Effector memory CD8-positive, alpha-beta T cell (primary cell): ENCODE measurements around the gene TCP1.
A peak's percentile ranks its signal among the peaks of the same experiment; 100 is the strongest.
"Not testable (repeated sequence)": the region's sequence is repeated elsewhere in the genome, so short reads cannot be mapped to it uniquely, and the experiment has no call there.

ENCODE experiments used
- ATAC-seq: fragments of 150-1000 bp; cut with Tn5 transposase; replicated peaks from 2 replicates; pipeline ENCODE4 v1.10.0; 2021; ENCODE audit warnings: mild to moderate bottlenecking, moderate library complexity
- DNase-seq, 3 experiments: peaks; one replicate each; pipeline ENCODE4 v3.0.0; 2021
- H3K27ac Mint-ChIP-seq, 2 donors: one replicate each; pipeline ENCODE4 v1.8.0; 2022; ENCODE audit warnings: mild to moderate bottlenecking in 2 of 2, mixed read lengths in 2 of 2, moderate library complexity in 2 of 2
- H3K27me3 Mint-ChIP-seq, 2 donors: one replicate each; pipeline ENCODE4 v1.8.0; 2022; ENCODE audit warnings: mixed read lengths in 2 of 2
- H3K36me3 Mint-ChIP-seq: one replicate; pipeline ENCODE4 v1.8.0; 2022; ENCODE audit warnings: mild to moderate bottlenecking, moderate library complexity, mixed read lengths; ENCODE audit not compliant: insufficient read depth
- H3K4me1 Mint-ChIP-seq, 2 donors: one replicate each; pipeline ENCODE4 v1.8.0; 2022; ENCODE audit warnings: low read depth in 2 of 2, mixed read lengths in 2 of 2
- H3K4me3 Mint-ChIP-seq, 2 donors: one replicate each; pipeline ENCODE4 v1.8.0; 2022; ENCODE audit warnings: mild to moderate bottlenecking in 2 of 2, mixed read lengths in 2 of 2, moderate library complexity in 2 of 2
- H3K9me3 Mint-ChIP-seq, 2 donors: one replicate each; pipeline ENCODE4 v1.8.0; 2022; ENCODE audit warnings: mixed read lengths in 2 of 2

The TCP1 gene

DNA sequence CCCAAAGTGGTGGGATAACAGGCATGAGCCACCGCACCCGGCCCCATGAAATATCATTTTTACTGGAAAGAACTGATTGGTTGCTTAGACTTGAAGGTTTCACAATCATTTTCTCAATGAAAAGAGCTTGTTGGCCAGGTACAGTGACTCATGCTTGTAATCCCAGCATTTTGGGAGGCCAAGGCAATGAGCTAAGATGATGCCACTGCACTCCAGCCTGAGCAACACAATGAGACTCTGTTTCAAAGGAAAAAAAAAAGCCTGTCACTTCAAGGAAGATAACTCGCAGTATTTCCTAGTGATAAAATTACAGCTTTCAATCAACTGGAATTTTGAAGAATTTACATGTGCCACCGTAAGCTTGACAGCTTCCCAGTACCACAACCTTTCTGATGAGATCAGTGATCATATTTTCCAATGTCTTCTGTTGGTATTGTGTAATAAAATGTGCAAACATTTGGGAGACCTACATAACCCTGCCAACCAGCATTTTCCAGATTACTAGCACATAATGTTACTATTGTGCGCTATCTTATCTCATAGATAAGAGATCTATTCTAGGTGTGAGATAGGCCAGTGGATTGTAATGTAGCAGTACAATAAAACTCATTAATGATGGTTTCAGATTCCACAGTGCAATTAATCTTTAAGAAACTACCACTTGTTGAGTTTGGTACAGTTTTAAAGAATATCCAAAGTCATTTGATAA, 17.9 kb upstream of the TCP1 start:
- no peaks in the 10 kb centered on the region for H3K4me1 Mint-ChIP-seq
- no peaks in the 10 kb centered on the region for H3K27me3 Mint-ChIP-seq
- H3K36me3 Mint-ChIP-seq: no peaks in the 10 kb centered on the region
- no peaks in the 10 kb centered on the region for H3K9me3 Mint-ChIP-seq
- H3K27ac Mint-ChIP-seq: no peak overlapping the region
- DNase-seq (no peak), ATAC-seq (no peak)
- H3K4me3 Mint-ChIP-seq: no peak overlapping the region

DNA sequence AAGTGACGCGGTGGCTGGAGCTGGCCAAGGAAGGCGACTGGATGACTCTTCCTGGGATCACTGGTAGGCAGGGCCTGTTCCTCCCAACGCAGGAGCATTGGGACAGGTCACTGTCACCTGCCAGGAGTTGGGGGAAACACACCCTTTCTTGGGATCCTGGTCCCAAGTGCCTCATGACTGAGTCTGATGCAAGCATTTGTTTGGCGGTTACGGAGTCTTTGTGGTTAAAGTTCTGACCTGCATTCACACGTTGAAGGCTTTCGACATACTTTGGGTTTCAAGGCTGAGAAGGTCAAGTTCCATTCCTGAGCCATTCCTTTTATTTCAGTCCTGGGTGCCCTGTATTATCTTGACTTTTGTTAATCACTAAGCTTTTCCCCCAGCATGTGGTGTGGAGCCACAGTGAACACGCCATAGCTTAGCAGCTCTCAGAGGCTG, 16.6 kb upstream of the TCP1 start:
- no peak overlapping the region for H3K27ac Mint-ChIP-seq

DNA sequence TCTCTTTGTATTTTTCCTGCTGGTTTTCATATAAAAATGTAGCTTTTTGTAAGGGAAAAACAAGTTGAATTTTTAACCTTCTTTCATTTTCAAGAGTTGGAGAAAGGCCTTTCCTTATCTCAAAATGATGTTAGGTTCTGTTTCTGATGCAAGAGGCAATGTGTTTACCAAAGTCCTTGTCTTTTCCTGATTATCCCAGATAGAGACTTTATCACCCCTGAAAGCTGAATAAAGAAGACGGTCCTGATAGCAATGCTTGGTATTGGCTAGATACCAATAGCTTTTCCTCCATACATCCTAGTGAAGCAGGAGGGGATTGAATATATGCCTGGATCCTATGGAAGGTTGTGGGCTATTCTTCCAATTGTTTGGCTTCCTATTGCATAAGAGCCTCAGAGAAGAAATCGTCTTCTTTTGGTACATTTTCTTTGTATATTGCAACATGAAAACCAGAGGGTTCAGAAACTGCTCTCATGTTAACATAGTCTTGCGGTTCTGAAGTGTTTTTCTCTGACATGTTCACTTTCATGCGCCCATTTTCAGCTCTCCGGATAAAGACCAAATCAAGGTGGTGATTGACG, 16.1 kb upstream of the TCP1 start:
- no peak overlapping the region for H3K4me3 Mint-ChIP-seq
- no peak for DNase-seq
- H3K9me3 Mint-ChIP-seq: no peaks in the 10 kb centered on the region
- no peak for ATAC-seq
- H3K27me3 Mint-ChIP-seq: no peaks in the 10 kb centered on the region
- H3K27ac Mint-ChIP-seq: no peak overlapping the region
- H3K36me3 Mint-ChIP-seq: peaks cover 2% of the 10 kb centered on the region
- no peaks in the 10 kb centered on the region for H3K4me1 Mint-ChIP-seq

More for the DNA sequence above, 16.6 kb upstream of the TCP1 start:
- Mint-ChIP-seq H3K9me3 (no peaks in the 10 kb centered on the region), H3K4me1 (no peaks in the 10 kb centered on the region), H3K36me3 (no peaks in the 10 kb centered on the region), H3K4me3 (no peak overlapping the region), H3K27me3 (no peaks in the 10 kb centered on the region)
- no peak for DNase-seq
- ATAC-seq: no peak

DNA sequence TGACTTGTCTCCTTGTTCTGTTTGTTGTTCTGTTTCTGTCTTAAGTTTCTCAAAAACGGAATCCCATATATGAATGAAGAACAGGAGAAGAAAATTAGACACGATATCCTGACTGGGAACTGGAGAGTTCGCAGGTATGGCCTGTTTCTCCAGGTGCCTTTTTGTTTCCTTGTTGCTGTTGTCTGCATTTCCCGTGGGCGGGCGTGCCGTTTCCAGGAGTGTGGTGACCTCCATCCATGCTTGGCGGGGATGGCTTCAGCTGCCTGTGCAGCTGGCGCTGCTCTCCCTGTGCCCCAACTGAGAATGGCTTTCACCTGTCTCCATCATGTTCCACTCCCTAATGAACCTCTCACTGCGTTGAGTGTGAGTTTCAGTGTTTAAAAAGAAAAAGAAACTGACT, 15.1 kb upstream of the TCP1 start:
- Mint-ChIP-seq H3K27ac (peak overlapping the region in 1 of 2 donors; percentile 19), H3K4me1 (no peaks in the 10 kb centered on the region), H3K27me3 (no peaks in the 10 kb centered on the region), H3K9me3 (no peaks in the 10 kb centered on the region), H3K4me3 (no peak overlapping the region), H3K36me3 (peaks cover 5% of the 10 kb centered on the region)
- DNase-seq: no peak
- no peak for ATAC-seq

DNA sequence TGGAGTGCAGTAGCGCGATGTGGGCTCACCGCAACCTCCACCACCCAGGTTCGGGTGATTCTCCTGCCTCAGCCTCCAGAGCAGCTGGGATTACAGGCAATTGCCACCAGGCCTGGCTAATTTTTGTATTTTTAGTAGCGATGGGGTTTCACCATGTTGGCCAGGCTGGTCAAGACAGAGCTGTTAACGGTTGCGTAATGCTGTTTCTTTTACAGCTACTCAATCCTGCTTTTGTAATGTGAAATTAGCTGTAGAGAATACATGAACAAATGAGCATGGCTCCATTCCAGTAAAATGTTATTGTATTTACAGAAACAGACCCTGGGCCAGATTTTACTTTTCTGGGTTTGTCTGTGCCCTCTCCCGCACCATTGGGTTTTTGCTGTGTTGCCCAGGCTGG, 12.5 kb upstream of the TCP1 start:
- DNase-seq (no peak), ATAC-seq (no peak)
- Mint-ChIP-seq H3K9me3 (no peaks in the 10 kb centered on the region), H3K36me3 (peaks cover 29% of the 10 kb centered on the region), H3K4me3 (no peak overlapping the region), H3K27me3 (no peaks in the 10 kb centered on the region), H3K4me1 (no peaks in the 10 kb centered on the region), H3K27ac (no peak overlapping the region)

- H3K36me3 Mint-ChIP-seq: peaks cover 45% of the 10 kb centered on the region
- ATAC-seq (no peak), DNase-seq (no peak)
- H3K27me3 Mint-ChIP-seq: no peaks in the 10 kb centered on the region
- H3K4me3 Mint-ChIP-seq: no peak within 1 kb of the TSS
- H3K27ac Mint-ChIP-seq: no peak within 1 kb of the TSS
- H3K9me3 Mint-ChIP-seq: no peaks in the 10 kb centered on the region
- H3K4me1 Mint-ChIP-seq: peaks cover 0 to 5% of the 10 kb centered on the region in 2 donors
Observed at GRCh38 chr6:159800141-159800865, 10.9 kb upstream of the TCP1 start, which contains the start of gene PNLDC1. Gene PNLDC1, plus strand, starts transcription at chr6:159800276. Its CDS starts 32 bp downstream, at chr6:159800308.

GRCh38 chr6:159797554-159797953, 8.2 kb upstream of the TCP1 start:
- H3K4me1 Mint-ChIP-seq: peaks cover 4 to 17% of the 10 kb centered on the region in 2 donors
- ATAC-seq (no peak), DNase-seq (no peak)
- no peaks in the 10 kb centered on the region for H3K9me3 Mint-ChIP-seq
- peak overlapping the region in 1 of 2 donors; percentile 47 for H3K27ac Mint-ChIP-seq
- no peaks in the 10 kb centered on the region for H3K27me3 Mint-ChIP-seq
- H3K36me3 Mint-ChIP-seq: peaks cover 71% of the 10 kb centered on the region
- no peak overlapping the region for H3K4me3 Mint-ChIP-seq

GRCh38 chr6:159794976-159795375, 5.6 kb upstream of the TCP1 start:
- Mint-ChIP-seq H3K4me1 (peaks cover 14 to 35% of the 10 kb centered on the region in 2 donors), H3K36me3 (peaks cover 86% of the 10 kb centered on the region)
- ATAC-seq, H3K27ac Mint-ChIP-seq, H3K4me3 Mint-ChIP-seq, DNase-seq, H3K9me3 Mint-ChIP-seq, H3K27me3 Mint-ChIP-seq: not testable (repeated sequence)

DNA sequence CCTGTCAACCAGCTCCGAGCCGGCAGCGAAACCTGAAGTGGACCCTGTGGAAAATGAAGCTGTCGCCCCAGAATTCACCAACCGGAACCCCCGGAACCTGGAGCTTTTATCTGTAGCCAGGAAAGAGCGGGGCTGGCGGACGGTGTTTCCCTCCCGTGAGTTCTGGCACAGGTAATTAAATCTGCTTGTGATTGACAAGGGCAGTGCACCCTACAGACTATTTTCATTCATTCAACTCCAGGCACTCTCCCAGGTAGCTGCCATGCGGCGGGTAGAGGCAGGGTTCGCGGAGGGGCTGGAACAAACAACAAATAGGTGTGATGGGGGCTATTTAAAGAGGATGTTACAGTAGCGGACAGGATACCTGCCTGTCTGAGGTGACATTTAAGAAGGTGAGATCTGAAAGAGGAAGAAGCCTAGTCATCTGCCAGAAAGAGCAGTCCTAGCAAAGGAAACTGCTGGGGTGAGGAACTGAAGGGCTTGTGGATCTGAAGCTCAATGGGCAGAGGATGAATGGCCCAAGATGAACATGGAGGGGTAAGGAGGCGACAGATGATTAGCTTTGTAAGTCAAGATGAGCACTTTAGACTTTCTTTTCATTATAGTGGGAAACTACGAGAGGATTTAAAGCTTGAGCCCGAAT, 1.7 kb upstream of the TCP1 start:
- ATAC-seq (no peak), DNase-seq (peak in 1 of 3 experiments; percentile 9)
- peak overlapping the region; percentile 92 to 95 for H3K27ac Mint-ChIP-seq
- H3K4me1 Mint-ChIP-seq: peaks cover 30 to 47% of the 10 kb centered on the region in 2 donors
- no peaks in the 10 kb centered on the region for H3K27me3 Mint-ChIP-seq
- no peaks in the 10 kb centered on the region for H3K9me3 Mint-ChIP-seq
- peak overlapping the region; percentile 95 to 100 for H3K4me3 Mint-ChIP-seq
- peaks cover 89% of the 10 kb centered on the region for H3K36me3 Mint-ChIP-seq

GRCh38 chr6:159790149-159790955, 950 bp upstream of the TCP1 start, which contains the start of gene MRPL18:
Gene MRPL18, plus strand, starts transcription at chr6:159790467. Its CDS starts 121 bp downstream, at chr6:159790588.
- peaks cover 30 to 45% of the 10 kb centered on the region in 2 donors for H3K4me1 Mint-ChIP-seq
- H3K36me3 Mint-ChIP-seq: peaks cover 89% of the 10 kb centered on the region
- ATAC-seq: peak; percentile 81
- H3K9me3 Mint-ChIP-seq: no peaks in the 10 kb centered on the region
- peak within 1 kb of the TSS; percentile 92 to 95 for H3K27ac Mint-ChIP-seq
- peak within 1 kb of the TSS; percentile 95 to 100 for H3K4me3 Mint-ChIP-seq
- DNase-seq: peak; percentile 76 to 78 (median 76)
- H3K27me3 Mint-ChIP-seq: no peaks in the 10 kb centered on the region

- Mint-ChIP-seq H3K27me3 (no peaks in the 10 kb centered on the region), H3K4me3 (peak overlapping the region; percentile 95 to 100), H3K27ac (peak overlapping the region; percentile 92 to 95), H3K36me3 (peaks cover 91% of the 10 kb centered on the region), H3K4me1 (peaks cover 30 to 47% of the 10 kb centered on the region in 2 donors), H3K9me3 (no peaks in the 10 kb centered on the region)
- DNase-seq (peak; percentile 2 to 7 (median 2)), ATAC-seq (no peak)
Observed at GRCh38 chr6:159788753-159789376, 537 bp downstream of the TCP1 start.

DNA sequence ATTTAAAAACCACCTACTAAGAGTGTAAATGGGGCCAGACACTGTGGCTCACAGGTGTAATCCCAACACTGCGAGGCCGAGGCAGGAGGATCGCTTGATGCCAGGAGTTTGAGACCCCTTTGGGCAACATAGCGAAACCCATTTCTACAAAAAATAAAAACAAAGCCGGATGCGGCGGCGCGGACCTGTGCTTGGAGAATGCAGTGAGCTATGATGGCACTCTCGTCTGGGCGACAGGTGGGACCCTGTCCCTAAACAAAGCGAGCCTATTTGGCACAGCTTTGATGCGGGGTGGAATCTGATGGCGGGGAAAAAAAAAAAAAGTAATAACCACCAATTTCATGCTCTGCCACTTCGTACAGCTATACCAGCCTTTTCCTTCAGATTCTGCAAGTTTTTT, 1.1 kb downstream of the TCP1 start:
- no peaks in the 10 kb centered on the region for H3K27me3 Mint-ChIP-seq

More for the DNA sequence above, 1.1 kb downstream of the TCP1 start:
- H3K27ac Mint-ChIP-seq: peak overlapping the region; percentile 92 to 95
- H3K36me3 Mint-ChIP-seq: peaks cover 91% of the 10 kb centered on the region
- DNase-seq: peak in 2 of 3 experiments; percentile 2 to 19
- no peak for ATAC-seq
- peaks cover 30 to 46% of the 10 kb centered on the region in 2 donors for H3K4me1 Mint-ChIP-seq
- H3K4me3 Mint-ChIP-seq: peak overlapping the region; percentile 95 to 100
- H3K9me3 Mint-ChIP-seq: no peaks in the 10 kb centered on the region
